Measurements from ENCODE around the gene CNTNAP2. TPM values are rescaled to one million over a fixed set of nuclear protein-coding genes. Genes with fewer than 3 reads are reported as not detected.

Gene CNTNAP2
- total and polyA plus RNA-seq, 2 donors from 2014 or later, result 0.06 to 0.13 TPM

DNA sequence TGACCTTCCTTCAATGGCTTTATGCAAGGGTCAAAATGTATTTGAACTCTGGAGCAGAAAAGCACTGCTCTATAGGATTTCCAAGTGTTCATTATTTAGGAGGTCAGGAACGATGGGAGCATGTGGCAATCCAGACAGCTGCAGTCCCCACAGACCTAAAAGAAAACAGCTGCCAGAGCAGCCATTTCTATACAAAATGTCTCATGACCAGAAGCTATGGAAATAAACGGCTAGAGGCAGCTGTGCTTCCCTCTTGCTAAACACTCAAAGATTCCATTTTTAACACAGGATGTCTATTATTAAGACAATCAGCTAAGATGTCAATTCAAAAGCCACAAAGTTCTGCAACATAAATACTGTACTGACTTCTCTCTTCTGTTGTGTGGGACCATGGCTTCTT is 1594.8 kb downstream of the CNTNAP2 start:
- TF ChIP-seq, protein P1, sequence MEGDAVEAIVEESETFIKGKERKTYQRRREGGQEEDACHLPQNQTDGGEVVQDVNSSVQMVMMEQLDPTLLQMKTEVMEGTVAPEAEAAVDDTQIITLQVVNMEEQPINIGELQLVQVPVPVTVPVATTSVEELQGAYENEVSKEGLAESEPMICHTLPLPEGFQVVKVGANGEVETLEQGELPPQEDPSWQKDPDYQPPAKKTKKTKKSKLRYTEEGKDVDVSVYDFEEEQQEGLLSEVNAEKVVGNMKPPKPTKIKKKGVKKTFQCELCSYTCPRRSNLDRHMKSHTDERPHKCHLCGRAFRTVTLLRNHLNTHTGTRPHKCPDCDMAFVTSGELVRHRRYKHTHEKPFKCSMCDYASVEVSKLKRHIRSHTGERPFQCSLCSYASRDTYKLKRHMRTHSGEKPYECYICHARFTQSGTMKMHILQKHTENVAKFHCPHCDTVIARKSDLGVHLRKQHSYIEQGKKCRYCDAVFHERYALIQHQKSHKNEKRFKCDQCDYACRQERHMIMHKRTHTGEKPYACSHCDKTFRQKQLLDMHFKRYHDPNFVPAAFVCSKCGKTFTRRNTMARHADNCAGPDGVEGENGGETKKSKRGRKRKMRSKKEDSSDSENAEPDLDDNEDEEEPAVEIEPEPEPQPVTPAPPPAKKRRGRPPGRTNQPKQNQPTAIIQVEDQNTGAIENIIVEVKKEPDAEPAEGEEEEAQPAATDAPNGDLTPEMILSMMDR (IDR thresholded peaks at IDR 0.05; ENCODE audit: borderline replicate concordance, extremely low read depth, insufficient read depth), result no peak
- Histone ChIP-seq H3K9me3 (ENCODE audit: control insufficient read depth in 2 of 3, insufficient read depth in 1 of 3, low read length in 3 of 3) (no peaks in the 10 kb centered on the region), H3K9ac (ENCODE audit: low read length in 3 of 3) (no peak overlapping the region), H3K36me3 (ENCODE audit: control insufficient read depth in 2 of 3, insufficient read depth in 3 of 3, low read length in 3 of 3) (no peaks in the 10 kb centered on the region), H3K27me3 (ENCODE audit: control insufficient read depth, insufficient read depth, low read length) (no peaks in the 10 kb centered on the region), H3K4me3 (ENCODE audit: low read length in 3 of 3) (no peak overlapping the region), H3K4me1 (ENCODE audit: control insufficient read depth in 2 of 3, insufficient read depth in 2 of 3, low read depth in 1 of 3, low read length in 3 of 3) (no peaks in the 10 kb centered on the region), H3K27ac (ENCODE audit: low read depth in 2 of 2, low read length in 2 of 2) (no peak overlapping the region)
- no peak for FAIRE-seq
- peak in 1 of 5 donors; percentile 43 for DNase-seq
- intact Hi-C loops (cut with DNase I), result no loop called here

DNA sequence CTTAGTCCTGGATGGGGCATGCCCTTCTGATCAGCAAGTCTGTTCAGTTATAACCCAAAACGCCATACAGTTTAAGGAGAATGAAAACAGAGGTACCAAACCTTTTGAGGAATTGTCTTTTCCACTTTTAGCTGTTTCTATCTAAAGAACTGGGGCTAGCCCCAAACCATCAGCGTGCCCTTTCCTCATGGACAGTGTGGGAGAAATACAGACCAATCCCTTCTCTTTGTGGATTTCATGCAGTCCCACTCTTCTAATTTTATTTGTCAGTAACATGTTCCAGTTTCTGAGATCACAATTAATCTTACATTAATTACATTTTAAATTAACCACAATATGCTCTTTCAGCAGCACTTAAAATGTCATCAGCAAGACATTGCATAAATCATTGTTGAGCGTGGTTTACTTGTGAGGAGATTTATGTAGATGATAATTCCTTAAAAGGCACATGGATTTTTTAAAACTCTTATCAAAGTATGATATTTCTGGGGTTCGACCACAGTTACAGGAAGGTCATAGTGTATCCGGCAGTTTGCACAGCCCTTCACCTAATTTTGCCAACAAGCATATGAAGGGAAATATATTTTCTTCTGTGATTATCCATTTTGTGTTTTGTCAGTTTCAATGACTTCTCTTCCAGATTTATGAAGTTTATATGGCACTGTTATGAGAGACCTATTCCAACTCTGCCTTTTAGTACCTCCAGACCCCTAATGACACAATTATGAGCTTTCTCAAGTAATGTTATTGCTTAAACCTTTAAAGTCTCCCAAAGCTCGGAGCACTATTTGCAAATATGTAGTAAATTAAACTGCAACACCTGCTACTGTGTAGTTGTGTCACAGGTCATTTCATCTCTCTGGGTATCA is 1605.6 kb downstream of the CNTNAP2 start:
- intact Hi-C loops (cut with DNase I), result no loop called here
- TF ChIP-seq, protein P1 (IDR thresholded peaks at IDR 0.05; ENCODE audit: borderline replicate concordance, extremely low read depth, insufficient read depth), result no peak
- H3K9ac ChIP-seq (ENCODE audit: low read length in 3 of 3), result no peak overlapping the region
- no peaks in the 10 kb centered on the region for H3K4me1 ChIP-seq (ENCODE audit: control insufficient read depth in 2 of 3, insufficient read depth in 2 of 3, low read depth in 1 of 3, low read length in 3 of 3)
- no peaks in the 10 kb centered on the region for H3K36me3 ChIP-seq (ENCODE audit: control insufficient read depth in 2 of 3, insufficient read depth in 3 of 3, low read length in 3 of 3)
- no peak overlapping the region for H3K4me3 ChIP-seq (ENCODE audit: low read length in 3 of 3)
- peak in 1 of 5 donors; percentile 16 for DNase-seq
- H3K27ac ChIP-seq (ENCODE audit: low read depth in 2 of 2, low read length in 2 of 2), result no peak overlapping the region
- no peaks in the 10 kb centered on the region for H3K27me3 ChIP-seq (ENCODE audit: control insufficient read depth, insufficient read depth, low read length)
- FAIRE-seq, result no peak
- no peaks in the 10 kb centered on the region for H3K9me3 ChIP-seq (ENCODE audit: control insufficient read depth in 2 of 3, insufficient read depth in 1 of 3, low read length in 3 of 3)

DNA sequence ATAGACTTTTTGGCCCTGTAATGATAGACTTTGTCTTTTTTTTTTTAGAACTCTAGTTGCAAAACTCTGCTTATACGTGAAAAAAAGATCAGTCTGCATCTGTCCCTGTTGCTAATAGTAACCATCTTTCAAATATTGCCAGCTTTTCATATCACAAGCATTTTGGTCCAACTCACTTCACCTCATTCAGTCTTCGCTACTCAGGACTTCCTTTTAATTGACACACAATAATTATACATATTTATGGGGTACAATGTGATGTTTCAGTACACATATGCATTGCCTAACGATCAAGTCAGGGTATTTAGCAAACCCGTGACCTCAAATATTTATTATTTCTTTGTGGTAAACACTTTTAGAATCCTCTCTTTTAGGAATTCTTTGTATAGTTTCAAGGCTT is 1606.9 kb downstream of the CNTNAP2 start:
- Histone ChIP-seq H3K9ac (ENCODE audit: low read length in 3 of 3) (no peak overlapping the region), H3K36me3 (ENCODE audit: control insufficient read depth in 2 of 3, insufficient read depth in 3 of 3, low read length in 3 of 3) (no peaks in the 10 kb centered on the region), H3K4me3 (ENCODE audit: low read length in 3 of 3) (no peak overlapping the region), H3K27ac (ENCODE audit: low read depth in 2 of 2, low read length in 2 of 2) (no peak overlapping the region), H3K9me3 (ENCODE audit: control insufficient read depth in 2 of 3, insufficient read depth in 1 of 3, low read length in 3 of 3) (no peaks in the 10 kb centered on the region), H3K4me1 (ENCODE audit: control insufficient read depth in 2 of 3, insufficient read depth in 2 of 3, low read depth in 1 of 3, low read length in 3 of 3) (no peaks in the 10 kb centered on the region), H3K27me3 (ENCODE audit: control insufficient read depth, insufficient read depth, low read length) (no peaks in the 10 kb centered on the region)
- TF ChIP-seq, protein P1 (IDR thresholded peaks at IDR 0.05; ENCODE audit: borderline replicate concordance, extremely low read depth, insufficient read depth), result no peak
- FAIRE-seq (no peak), DNase-seq (no peak)
- intact Hi-C loops (cut with DNase I), result no loop called here
